Activated CD4-positive, CD25-positive, alpha-beta regulatory T cell treated with anti-CD3 and anti-CD28 coated beads, Interleukin-2, amount 50 U/mL, for 16 hours (primary cell): Measurements from ENCODE around the gene WDR45B.
"Not testable (repeated sequence)": the region's sequence is repeated elsewhere in the genome, so short reads cannot be mapped to it uniquely, and the experiment has no call there.

Source experiments
- DNase-seq: peaks from one replicate; pipeline ENCODE4 v3.0.0-alpha.2; 2020; ENCODE audit warnings: low read depth, low spot score

WDR45B gene

GRCh38 chr17:82583720-82584234 is 64.5 kb downstream of the WDR45B start:
- no peak for DNase-seq

- DNase-seq = no peak
These were observed 65.5 kb downstream of the WDR45B start for GRCh38 chr17:82582709-82583108.

DNA sequence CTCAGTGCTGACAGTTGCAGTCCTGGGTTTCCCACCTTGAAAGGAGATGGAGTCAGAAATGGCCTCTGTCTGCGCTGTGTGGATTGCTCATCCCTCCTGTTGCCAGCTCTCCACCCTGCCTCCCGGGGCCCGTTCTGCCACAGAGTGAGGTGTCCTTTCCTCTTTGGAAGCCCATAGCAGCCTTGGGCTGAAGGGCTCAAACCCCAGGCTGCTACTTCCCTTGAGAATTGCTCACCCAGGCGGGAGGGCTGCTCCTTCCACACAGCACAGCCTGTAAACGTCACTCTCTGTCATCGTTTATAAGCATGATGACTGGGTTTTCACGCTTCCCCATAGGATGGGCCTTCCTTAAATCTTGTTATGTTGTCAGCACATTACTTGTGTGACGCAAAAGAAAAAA is 66.0 kb downstream of the WDR45B start:
- no peak for DNase-seq

DNA sequence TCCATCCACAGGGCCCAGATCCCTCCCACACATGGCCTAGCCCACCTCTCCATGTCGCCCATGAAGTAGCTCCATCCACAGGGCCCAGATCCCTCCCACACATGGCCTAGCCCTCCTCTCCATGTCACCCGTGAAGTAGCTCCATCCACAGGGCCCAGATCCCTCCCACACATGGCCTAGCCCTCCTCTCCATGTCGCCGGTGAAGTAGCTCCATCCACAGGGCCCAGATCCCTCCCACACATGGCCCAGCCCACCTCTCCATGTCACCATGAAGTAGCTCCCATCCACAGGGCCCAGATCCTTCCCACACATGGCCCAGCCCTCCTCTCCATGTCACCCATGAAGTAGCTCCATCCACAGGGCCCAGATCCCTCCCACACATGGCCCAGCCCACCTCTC is 68.3 kb downstream of the WDR45B start:
- DNase-seq = not testable (repeated sequence)

DNA sequence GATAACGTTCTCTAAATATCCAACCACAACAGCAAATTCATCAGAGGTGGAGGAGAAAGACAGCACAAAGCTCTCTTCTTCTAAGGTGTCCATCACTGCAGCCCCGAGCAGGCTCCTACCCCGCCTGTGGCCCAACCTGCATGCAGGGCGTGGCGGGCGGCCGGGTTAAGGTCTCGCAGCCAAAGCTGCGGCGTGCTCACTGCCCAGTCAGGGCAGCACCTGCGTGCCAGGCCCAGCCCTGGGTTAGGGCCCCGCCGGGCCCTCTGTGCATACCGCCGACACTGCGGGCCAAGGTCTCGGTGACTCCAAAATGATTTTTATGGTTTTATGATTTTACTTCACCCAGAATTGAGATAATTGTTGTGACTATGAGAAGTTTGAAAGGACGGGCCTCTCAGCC is 70.9 kb downstream of the WDR45B start:
- DNase-seq = no peak

GRCh38 chr17:82575581-82576221 is 72.5 kb downstream of the WDR45B start:
- not testable (repeated sequence) for DNase-seq

- no peak for DNase-seq
These were observed 74.2 kb downstream of the WDR45B start for GRCh38 chr17:82574041-82574440.

DNA sequence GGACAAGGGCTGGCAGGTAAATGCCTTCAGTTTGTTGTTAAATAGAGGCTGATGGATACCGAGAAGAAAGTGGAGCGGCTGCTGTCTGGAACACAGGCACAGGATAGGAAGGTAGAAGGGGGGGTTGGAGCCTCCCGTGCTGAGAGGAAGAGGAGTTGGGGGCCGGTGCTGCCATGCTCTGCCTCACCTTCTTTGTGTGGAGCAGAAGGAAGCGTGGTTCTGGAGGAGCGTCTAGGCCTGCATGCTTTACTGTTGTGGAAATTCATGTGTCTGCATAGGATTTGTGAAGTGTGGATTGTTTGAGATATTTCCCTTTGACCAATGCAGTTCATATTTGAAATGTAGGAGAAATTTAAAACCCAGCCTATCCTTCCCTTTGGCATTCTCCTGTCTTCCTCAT is 76.4 kb downstream of the WDR45B start:
- DNase-seq = no peak

GRCh38 chr17:82570277-82570676 is 78.0 kb downstream of the WDR45B start:
- DNase-seq = no peak

DNA sequence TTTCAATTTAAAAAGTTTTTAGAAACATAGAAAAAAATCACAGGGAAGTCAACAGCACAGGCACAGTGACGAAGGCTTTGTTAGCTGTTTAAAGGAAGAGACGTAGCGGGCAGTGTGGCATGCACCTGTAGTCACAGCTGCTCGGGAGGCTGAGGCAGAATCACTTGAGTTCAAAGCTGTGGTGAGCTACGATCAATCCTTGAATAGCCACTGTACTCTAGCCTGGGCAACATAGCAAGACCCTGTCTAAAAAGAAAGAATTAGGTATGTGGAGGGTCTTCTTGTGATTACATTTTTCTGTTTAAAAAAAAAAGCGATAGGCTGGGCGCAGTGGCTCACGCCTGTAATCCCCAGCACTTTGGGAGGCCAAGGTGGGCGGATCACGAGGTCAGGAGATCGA is 78.6 kb downstream of the WDR45B start:
- no peak for DNase-seq

- no peak for DNase-seq
These were observed 79.2 kb downstream of the WDR45B start for GRCh38 chr17:82568997-82569393.

DNA sequence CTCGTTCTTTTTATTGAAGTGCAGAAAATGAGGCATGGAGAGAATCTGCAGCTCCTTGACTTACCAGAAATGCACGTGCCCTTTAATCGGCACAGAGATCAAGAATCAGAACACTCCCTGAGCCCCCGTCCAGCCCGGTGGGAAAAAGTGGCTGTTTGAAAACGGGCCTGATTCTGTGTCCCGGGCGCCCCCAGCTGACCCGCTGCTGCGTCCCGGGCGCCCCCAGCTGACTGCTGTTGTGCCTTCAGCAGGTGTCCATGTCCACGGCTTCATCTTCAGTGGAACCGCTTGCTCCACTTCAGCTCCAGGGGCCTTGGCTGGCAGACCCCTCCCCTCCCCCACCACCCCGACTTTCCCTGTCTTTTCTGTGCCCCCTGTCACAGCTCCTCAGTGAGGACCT is 81.0 kb downstream of the WDR45B start:
- no peak for DNase-seq

GRCh38 chr17:82566129-82566960 is 81.9 kb downstream of the WDR45B start:
- no peak for DNase-seq

DNA sequence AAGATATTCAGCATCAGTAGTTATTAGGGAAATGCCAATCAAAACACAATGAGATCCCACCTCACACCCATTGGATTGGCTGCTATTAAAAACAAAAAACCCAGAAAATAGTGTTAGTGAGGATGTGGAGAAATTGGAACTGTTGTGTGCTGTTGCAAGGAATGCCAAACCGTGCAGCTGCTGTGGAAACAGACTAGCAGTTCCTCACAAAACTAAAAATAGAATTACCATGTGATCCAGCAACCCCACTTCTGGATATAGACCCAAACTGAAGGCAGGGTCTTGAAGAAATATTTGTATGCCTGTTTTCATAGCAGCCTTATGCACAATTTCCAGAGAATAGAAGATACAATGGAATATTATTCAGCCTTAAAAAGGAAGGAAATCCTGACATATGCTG is 82.7 kb downstream of the WDR45B start:
- no peak for DNase-seq
